Breast epithelium (tissue), 4 donors: ENCODE results near the gene PRDM16. TPM values are rescaled to one million over a fixed set of nuclear protein-coding genes. Genes with fewer than 3 reads are reported as not detected.

ENCODE experiments used
- DNase-seq, 2 donors: peaks; one replicate each; pipeline ENCODE4 v3.0.0-alpha.2; 2019; ENCODE audit warnings: low spot score in 2 of 2
- H3K27ac ChIP-seq, 2 donors: fragments of 200-600 bp; sonication (generic) in 1 of 2; one replicate each; pipeline ENCODE4 v1.5.1; 2016 to 2019; ENCODE audit warnings: mild to moderate bottlenecking in 1 of 2
- H3K27me3 ChIP-seq, 2 donors: fragments of 200-600 bp; sonication (generic) in 1 of 2; one replicate each; pipeline versions ENCODE4 v1.5.1 to v1.6.0; 2017 to 2019; ENCODE audit warnings: control low read depth in 1 of 2, mild to moderate bottlenecking in 1 of 2
- H3K36me3 ChIP-seq: fragments of 200-600 bp; one replicate; pipeline ENCODE4 v1.5.1; 2019
- H3K4me1 ChIP-seq, 2 donors: fragments of 200-600 bp; sonication (generic); one replicate each; pipeline ENCODE4 v1.5.1; 2016 to 2019; ENCODE audit warnings: control low read depth in 1 of 2
- H3K4me3 ChIP-seq, 3 donors: fragments of 200-600 bp; sonication (generic); 1 replicate in 2 of 3; 2 replicates in 1 of 3; pipeline ENCODE4 v1.5.1; 2016 to 2019; ENCODE audit warnings: mild to moderate bottlenecking in 3 of 3, moderate library complexity in 2 of 3
- H3K9me3 ChIP-seq, 2 donors: fragments of 200-600 bp; sonication (generic) in 1 of 2; one replicate each; pipeline ENCODE4 v1.5.1; 2016 to 2019; ENCODE audit warnings: control low read depth in 1 of 2
- CTCF ChIP-seq, 3 donors: fragments of 450-650 bp; IDR thresholded peaks; one replicate each; pipeline ENCODE4 v1.5.1; 2016 to 2017; ENCODE audit warnings: antibody characterized with exemption in 3 of 3, mild to moderate bottlenecking in 3 of 3, moderate library complexity in 3 of 3
- POLR2A ChIP-seq: fragments of 450-650 bp; IDR thresholded peaks from one replicate; pipeline ENCODE4 v1.6.1; 2016; ENCODE audit warnings: antibody characterized with exemption, mild to moderate bottlenecking, moderate library complexity
- POLR2AphosphoS5 ChIP-seq, 3 donors: sonication (generic); formaldehyde crosslinking; IDR thresholded peaks; one replicate each; pipeline ENCODE4 v1.6.1; 2017; ENCODE audit warnings: antibody characterized with exemption in 3 of 3
- intact Hi-C: fragments of 100-400 bp; cut with DNase I; formaldehyde crosslinking; loops from one replicate; pipeline ENCODE4 v1.15.1; 2023; ENCODE audit warnings: low total_unique reads
- total RNA-seq, 3 donors: library from RNA; depleted of rRNA; stranded (reverse); fragments of >200 nt; gene quantifications; one replicate each; pipeline ENCODE4 v1.1.0, GENCODE V29; 2016

PRDM16 gene
- total RNA-seq, 3 donors from 2014 or later = 0.48 to 3.8 (median 3.6) TPM

- no peak overlapping the region for H3K4me3 ChIP-seq
- TF ChIP-seq POLR2A = no peak
- no peak for TF ChIP-seq POLR2AphosphoS5 (IDR thresholded peaks at IDR 0.05)
- no peak for TF ChIP-seq CTCF (IDR thresholded peaks at IDR 0.05)
- no peaks in the 10 kb centered on the region for H3K9me3 ChIP-seq
- intact Hi-C loops = no loop called here
- H3K4me1 ChIP-seq = no peaks in the 10 kb centered on the region
- H3K27me3 ChIP-seq = peaks cover 0 to 4% of the 10 kb centered on the region in 2 donors
- DNase-seq = no peak
- H3K36me3 ChIP-seq = no peaks in the 10 kb centered on the region
- no peak overlapping the region for H3K27ac ChIP-seq
Observed at GRCh38 chr1:3128431-3129132, 59.6 kb downstream of the PRDM16 start.

DNA sequence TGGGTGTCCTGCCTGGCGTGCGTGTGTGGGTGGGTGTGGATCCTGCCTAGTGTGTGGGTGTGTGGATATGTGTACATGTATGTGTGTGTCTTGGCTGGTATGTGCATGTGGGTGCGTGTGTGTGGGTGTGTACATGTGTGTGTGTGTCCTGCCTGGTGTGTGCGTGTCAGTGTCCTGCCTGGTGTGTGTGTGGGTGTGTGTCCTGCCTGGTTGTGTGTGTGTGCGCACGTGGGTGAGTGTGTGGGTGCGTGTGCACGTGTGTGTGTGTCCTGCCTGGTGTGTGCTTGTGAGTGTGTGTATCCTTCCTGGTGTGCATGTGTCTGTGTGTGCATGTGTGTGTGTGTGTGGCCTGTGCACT lies 60.1 kb downstream of the PRDM16 start:
- no peaks in the 10 kb centered on the region for H3K4me1 ChIP-seq
- H3K4me3 ChIP-seq = no peak overlapping the region

GRCh38 chr1:3130268-3130667 lies 61.3 kb downstream of the PRDM16 start:
- Histone ChIP-seq H3K4me1 (no peaks in the 10 kb centered on the region), H3K9me3 (no peaks in the 10 kb centered on the region), H3K4me3 (no peak overlapping the region), H3K36me3 (no peaks in the 10 kb centered on the region), H3K27me3 (peaks cover 0 to 15% of the 10 kb centered on the region in 2 donors), H3K27ac (no peak overlapping the region)
- intact Hi-C loops = no loop called here
- TF ChIP-seq POLR2A (no peak), POLR2AphosphoS5 (IDR thresholded peaks at IDR 0.05) (no peak), CTCF (IDR thresholded peaks at IDR 0.05) (no peak)
- no peak for DNase-seq

More for the DNA sequence above, 60.1 kb downstream of the PRDM16 start:
- Histone ChIP-seq H3K27ac (no peak overlapping the region), H3K27me3 (peaks cover 0 to 5% of the 10 kb centered on the region in 2 donors), H3K36me3 (no peaks in the 10 kb centered on the region), H3K9me3 (no peaks in the 10 kb centered on the region)
- TF ChIP-seq POLR2AphosphoS5 (IDR thresholded peaks at IDR 0.05) (no peak), CTCF (IDR thresholded peaks at IDR 0.05) (no peak), POLR2A (no peak)
- intact Hi-C loops = no loop called here
- no peak for DNase-seq

DNA sequence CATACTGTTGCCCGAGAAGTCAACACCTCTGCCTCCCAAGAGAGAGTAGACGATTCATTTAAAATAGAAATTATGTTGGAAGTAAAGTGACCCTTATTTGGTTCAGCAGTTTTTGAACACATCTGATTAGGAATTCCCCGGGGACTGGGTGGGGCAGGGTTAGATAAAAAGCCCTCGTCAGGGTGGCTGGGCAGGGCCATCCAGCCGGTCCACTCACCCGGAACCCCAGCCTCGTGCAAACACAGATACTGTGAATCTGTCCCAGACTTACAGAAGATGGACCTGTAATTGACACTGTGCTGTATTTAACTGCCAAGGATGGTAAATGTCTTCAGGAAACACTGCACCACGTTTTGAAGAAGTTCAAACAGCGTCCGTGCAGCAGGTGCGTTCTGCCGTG lies 63.7 kb downstream of the PRDM16 start:
- DNase-seq = no peak
- Histone ChIP-seq H3K27me3 (peaks cover 0 to 36% of the 10 kb centered on the region in 2 donors), H3K4me1 (no peaks in the 10 kb centered on the region), H3K9me3 (no peaks in the 10 kb centered on the region), H3K27ac (no peak overlapping the region), H3K36me3 (no peaks in the 10 kb centered on the region), H3K4me3 (no peak overlapping the region)
- TF ChIP-seq CTCF (IDR thresholded peaks at IDR 0.05) (no peak), POLR2AphosphoS5 (IDR thresholded peaks at IDR 0.05) (no peak), POLR2A (no peak)
- intact Hi-C loops = no loop called here

- no peak overlapping the region for H3K27ac ChIP-seq
- H3K36me3 ChIP-seq = no peaks in the 10 kb centered on the region
- H3K27me3 ChIP-seq = peaks cover 0 to 46% of the 10 kb centered on the region in 2 donors
- DNase-seq = no peak
- TF ChIP-seq POLR2AphosphoS5 (IDR thresholded peaks at IDR 0.05) (no peak), POLR2A (no peak), CTCF (IDR thresholded peaks at IDR 0.05) (no peak)
- no peaks in the 10 kb centered on the region for H3K9me3 ChIP-seq
- intact Hi-C loops = no loop called here
- H3K4me1 ChIP-seq = no peaks in the 10 kb centered on the region
- no peak overlapping the region for H3K4me3 ChIP-seq
Observed at GRCh38 chr1:3133686-3134085, 64.7 kb downstream of the PRDM16 start.
